ENCODE measurements around the gene JAM2. TPM values are rescaled to one million over a fixed set of nuclear protein-coding genes. Genes with fewer than 3 reads are reported as not detected.

JAM2 gene
- 1 to 10 TPM; 3.8 to 4.2 TPM for polyA plus RNA-seq

- H3K27me3 ChIP-seq (ENCODE audit: control insufficient read depth in 1 of 2, insufficient read depth in 2 of 2, low read length in 2 of 2): peaks cover 2 to 4% of the 10 kb centered on the region in 2 donors
- peak within 1 kb of the TSS; percentile 64 to 65 for H3K27ac ChIP-seq (ENCODE audit: low read depth in 2 of 2, low read length in 1 of 2)
- peak within 1 kb of the TSS; percentile 48 to 53 for H3K4me3 ChIP-seq (ENCODE audit: low read depth in 1 of 2, low read length in 2 of 2)
- no peaks in the 10 kb centered on the region for H3K9me3 ChIP-seq (ENCODE audit: control insufficient read depth in 2 of 2, insufficient read depth in 1 of 2, low read depth in 1 of 2, low read length in 1 of 2)
- WGBS, 2 donors: 0 to 1% methylated on average over 31 to 41 of the region's 41 CpGs
- peaks cover 4 to 7% of the 10 kb centered on the region in 2 donors for H3K4me1 ChIP-seq (ENCODE audit: control insufficient read depth in 2 of 2, insufficient read depth in 2 of 2, low read length in 1 of 2)
- no peaks in the 10 kb centered on the region for H3K36me3 ChIP-seq (ENCODE audit: control insufficient read depth in 2 of 2, insufficient read depth in 2 of 2, low read length in 1 of 2)
These were observed at the start of gene JAM2 for GRCh38 chr21:25638660-25639550. JAM2 (plus strand) TSS chr21:25639258; CDS start chr21:25639822, 564 bp downstream.

GRCh38 chr21:25589887-25590286 is 49.2 kb upstream of the JAM2 start:
- H3K9me3 ChIP-seq (ENCODE audit: control insufficient read depth in 2 of 2, insufficient read depth in 1 of 2, low read depth in 1 of 2, low read length in 1 of 2): no peaks in the 10 kb centered on the region
- H3K27ac ChIP-seq (ENCODE audit: low read depth in 2 of 2, low read length in 1 of 2): no peak overlapping the region
- no peaks in the 10 kb centered on the region for H3K27me3 ChIP-seq (ENCODE audit: control insufficient read depth in 1 of 2, insufficient read depth in 2 of 2, low read length in 2 of 2)
- no peaks in the 10 kb centered on the region for H3K4me1 ChIP-seq (ENCODE audit: control insufficient read depth in 2 of 2, insufficient read depth in 2 of 2, low read length in 1 of 2)
- no peak overlapping the region for H3K4me3 ChIP-seq (ENCODE audit: low read depth in 1 of 2, low read length in 2 of 2)
- WGBS, 2 donors: 95 to 96% methylated on average over 1 of the region's 1 CpG
- peaks cover 6 to 10% of the 10 kb centered on the region in 2 donors for H3K36me3 ChIP-seq (ENCODE audit: control insufficient read depth in 2 of 2, insufficient read depth in 2 of 2, low read length in 1 of 2)

- no peaks in the 10 kb centered on the region for H3K4me1 ChIP-seq (ENCODE audit: control insufficient read depth in 2 of 2, insufficient read depth in 2 of 2, low read length in 1 of 2)
- H3K27me3 ChIP-seq (ENCODE audit: control insufficient read depth in 1 of 2, insufficient read depth in 2 of 2, low read length in 2 of 2): no peaks in the 10 kb centered on the region
- H3K27ac ChIP-seq (ENCODE audit: low read depth in 2 of 2, low read length in 1 of 2): peak within 1 kb of the TSS; percentile 67 to 88
- peak within 1 kb of the TSS; percentile 72 to 92 for H3K4me3 ChIP-seq (ENCODE audit: low read depth in 1 of 2, low read length in 2 of 2)
- H3K36me3 ChIP-seq (ENCODE audit: control insufficient read depth in 2 of 2, insufficient read depth in 2 of 2, low read length in 1 of 2): peaks cover 0 to 4% of the 10 kb centered on the region in 2 donors
- no peaks in the 10 kb centered on the region for H3K9me3 ChIP-seq (ENCODE audit: control insufficient read depth in 2 of 2, insufficient read depth in 1 of 2, low read depth in 1 of 2, low read length in 1 of 2)
- 0 to 1% methylated on average over 70 to 71 of the region's 71 CpGs for WGBS, 2 donors
These were observed 31.7 kb upstream of the JAM2 start, which contains the start of gene MRPL39 for GRCh38 chr21:25607151-25608043. MRPL39 (minus strand) TSS chr21:25607481; CDS start chr21:25607475, 6 bp downstream.

- Histone ChIP-seq H3K27ac (ENCODE audit: low read depth in 2 of 2, low read length in 1 of 2) (peak overlapping the region in 1 of 2 donors; percentile 7), H3K4me3 (ENCODE audit: low read depth in 1 of 2, low read length in 2 of 2) (peak overlapping the region; percentile 72 to 92), H3K27me3 (ENCODE audit: control insufficient read depth in 1 of 2, insufficient read depth in 2 of 2, low read length in 2 of 2) (no peaks in the 10 kb centered on the region), H3K36me3 (ENCODE audit: control insufficient read depth in 2 of 2, insufficient read depth in 2 of 2, low read length in 1 of 2) (peaks cover 0 to 2% of the 10 kb centered on the region in 2 donors), H3K4me1 (ENCODE audit: control insufficient read depth in 2 of 2, insufficient read depth in 2 of 2, low read length in 1 of 2) (no peaks in the 10 kb centered on the region), H3K9me3 (ENCODE audit: control insufficient read depth in 2 of 2, insufficient read depth in 1 of 2, low read depth in 1 of 2, low read length in 1 of 2) (no peaks in the 10 kb centered on the region)
- WGBS, 2 donors: 6 to 7% methylated on average over 18 of the region's 18 CpGs
These were observed 30.9 kb upstream of the JAM2 start for GRCh38 chr21:25608044-25608737.

GRCh38 chr21:25614441-25614840 is 24.6 kb upstream of the JAM2 start:
- no peaks in the 10 kb centered on the region for H3K9me3 ChIP-seq (ENCODE audit: control insufficient read depth in 2 of 2, insufficient read depth in 1 of 2, low read depth in 1 of 2, low read length in 1 of 2)
- H3K36me3 ChIP-seq (ENCODE audit: control insufficient read depth in 2 of 2, insufficient read depth in 2 of 2, low read length in 1 of 2): no peaks in the 10 kb centered on the region
- H3K27ac ChIP-seq (ENCODE audit: low read depth in 2 of 2, low read length in 1 of 2): no peak overlapping the region
- no peak overlapping the region for H3K4me3 ChIP-seq (ENCODE audit: low read depth in 1 of 2, low read length in 2 of 2)
- 97 to 100% methylated on average over 1 of the region's 1 CpG for WGBS, 2 donors
- no peaks in the 10 kb centered on the region for H3K4me1 ChIP-seq (ENCODE audit: control insufficient read depth in 2 of 2, insufficient read depth in 2 of 2, low read length in 1 of 2)
- H3K27me3 ChIP-seq (ENCODE audit: control insufficient read depth in 1 of 2, insufficient read depth in 2 of 2, low read length in 2 of 2): peaks cover 0 to 3% of the 10 kb centered on the region in 2 donors

- no peak overlapping the region for H3K27ac ChIP-seq (ENCODE audit: low read depth in 2 of 2, low read length in 1 of 2)
- 54 to 60% methylated on average over 3 of the region's 3 CpGs for WGBS, 2 donors
- no peaks in the 10 kb centered on the region for H3K4me1 ChIP-seq (ENCODE audit: control insufficient read depth in 2 of 2, insufficient read depth in 2 of 2, low read length in 1 of 2)
- H3K36me3 ChIP-seq (ENCODE audit: control insufficient read depth in 2 of 2, insufficient read depth in 2 of 2, low read length in 1 of 2): no peaks in the 10 kb centered on the region
- no peak overlapping the region for H3K4me3 ChIP-seq (ENCODE audit: low read depth in 1 of 2, low read length in 2 of 2)
- peaks cover 0 to 3% of the 10 kb centered on the region in 2 donors for H3K27me3 ChIP-seq (ENCODE audit: control insufficient read depth in 1 of 2, insufficient read depth in 2 of 2, low read length in 2 of 2)
- H3K9me3 ChIP-seq (ENCODE audit: control insufficient read depth in 2 of 2, insufficient read depth in 1 of 2, low read depth in 1 of 2, low read length in 1 of 2): no peaks in the 10 kb centered on the region
These were observed 23.2 kb upstream of the JAM2 start for GRCh38 chr21:25615880-25616279.

- Histone ChIP-seq H3K4me1 (ENCODE audit: control insufficient read depth in 2 of 2, insufficient read depth in 2 of 2, low read length in 1 of 2) (no peaks in the 10 kb centered on the region), H3K27me3 (ENCODE audit: control insufficient read depth in 1 of 2, insufficient read depth in 2 of 2, low read length in 2 of 2) (peaks cover 0 to 3% of the 10 kb centered on the region in 2 donors), H3K36me3 (ENCODE audit: control insufficient read depth in 2 of 2, insufficient read depth in 2 of 2, low read length in 1 of 2) (no peaks in the 10 kb centered on the region), H3K27ac (ENCODE audit: low read depth in 2 of 2, low read length in 1 of 2) (no peak overlapping the region), H3K9me3 (ENCODE audit: control insufficient read depth in 2 of 2, insufficient read depth in 1 of 2, low read depth in 1 of 2, low read length in 1 of 2) (no peaks in the 10 kb centered on the region), H3K4me3 (ENCODE audit: low read depth in 1 of 2, low read length in 2 of 2) (no peak overlapping the region)
- WGBS, 2 donors: 74 to 88% methylated on average over 2 of the region's 2 CpGs
These were observed 19.9 kb upstream of the JAM2 start for GRCh38 chr21:25619198-25619597.

GRCh38 chr21:25624511-25624910 is 14.5 kb upstream of the JAM2 start:
- H3K27ac ChIP-seq (ENCODE audit: low read depth in 2 of 2, low read length in 1 of 2): no peak overlapping the region
- no peak overlapping the region for H3K4me3 ChIP-seq (ENCODE audit: low read depth in 1 of 2, low read length in 2 of 2)
- H3K36me3 ChIP-seq (ENCODE audit: control insufficient read depth in 2 of 2, insufficient read depth in 2 of 2, low read length in 1 of 2): no peaks in the 10 kb centered on the region
- H3K27me3 ChIP-seq (ENCODE audit: control insufficient read depth in 1 of 2, insufficient read depth in 2 of 2, low read length in 2 of 2): no peaks in the 10 kb centered on the region
- H3K9me3 ChIP-seq (ENCODE audit: control insufficient read depth in 2 of 2, insufficient read depth in 1 of 2, low read depth in 1 of 2, low read length in 1 of 2): no peaks in the 10 kb centered on the region
- H3K4me1 ChIP-seq (ENCODE audit: control insufficient read depth in 2 of 2, insufficient read depth in 2 of 2, low read length in 1 of 2): no peaks in the 10 kb centered on the region
- 76 to 83% methylated on average over 4 of the region's 4 CpGs for WGBS, 2 donors

GRCh38 chr21:25625036-25625435 is 14.0 kb upstream of the JAM2 start:
- 75 to 94% methylated on average over 1 of the region's 1 CpG for WGBS, 2 donors
- H3K27me3 ChIP-seq (ENCODE audit: control insufficient read depth in 1 of 2, insufficient read depth in 2 of 2, low read length in 2 of 2): no peaks in the 10 kb centered on the region

More at GRCh38 chr21:25625036-25625435, 14.0 kb upstream of the JAM2 start:
- Histone ChIP-seq H3K4me1 (ENCODE audit: control insufficient read depth in 2 of 2, insufficient read depth in 2 of 2, low read length in 1 of 2) (no peaks in the 10 kb centered on the region), H3K36me3 (ENCODE audit: control insufficient read depth in 2 of 2, insufficient read depth in 2 of 2, low read length in 1 of 2) (no peaks in the 10 kb centered on the region), H3K4me3 (ENCODE audit: low read depth in 1 of 2, low read length in 2 of 2) (no peak overlapping the region), H3K27ac (ENCODE audit: low read depth in 2 of 2, low read length in 1 of 2) (no peak overlapping the region), H3K9me3 (ENCODE audit: control insufficient read depth in 2 of 2, insufficient read depth in 1 of 2, low read depth in 1 of 2, low read length in 1 of 2) (no peaks in the 10 kb centered on the region)

Data from esophagus (tissue), 2 donors.